ENCODE data around the gene SYK.

The SYK gene

GRCh38 chr9:90826326-90827020 lies 24.9 kb downstream of the SYK start:
- no peak overlapping the region for H2BK120ac ChIP-seq (ENCODE audit: insufficient read depth, low read length, poor library complexity)
- no peaks in the 10 kb centered on the region for H3K79me2 ChIP-seq (ENCODE audit: control insufficient read depth, insufficient read depth, low read length, poor library complexity)
- no peak overlapping the region for H2BK5ac ChIP-seq (ENCODE audit: low read depth, low read length, poor library complexity)
- H3K36me3 ChIP-seq (ENCODE audit: control insufficient read depth in 1 of 2, insufficient read depth in 2 of 2, low read length in 2 of 2), result no peaks in the 10 kb centered on the region
- no peak overlapping the region for H3K4me2 ChIP-seq (ENCODE audit: low read length)
- H3K27ac ChIP-seq (ENCODE audit: low read depth, low read length), result no peak overlapping the region
- H4K8ac ChIP-seq (ENCODE audit: low read depth, low read length), result no peak overlapping the region
- H4K91ac ChIP-seq (ENCODE audit: low read depth, low read length), result no peak overlapping the region
- H3K79me1 ChIP-seq (ENCODE audit: low read length), result no peaks in the 10 kb centered on the region
- H3K14ac ChIP-seq (ENCODE audit: low read length), result no peak overlapping the region
- H3K27me3 ChIP-seq (ENCODE audit: insufficient read depth, low read length), result no peaks in the 10 kb centered on the region
- no peaks in the 10 kb centered on the region for H3K4me1 ChIP-seq (ENCODE audit: control insufficient read depth in 1 of 2, insufficient read depth in 2 of 2, low read length in 2 of 2)
- no peak overlapping the region for H2AFZ ChIP-seq (ENCODE audit: insufficient read depth, low read length, poor library complexity)
- no peak overlapping the region for H4K12ac ChIP-seq (ENCODE audit: low read depth, low read length)
- peaks cover 4% of the 10 kb centered on the region for H3K9me3 ChIP-seq (ENCODE audit: insufficient read depth, low read depth, low read length)
- H3K4ac ChIP-seq (ENCODE audit: low read depth, low read length), result no peak overlapping the region
- no peak overlapping the region for H3K18ac ChIP-seq (ENCODE audit: low read length)
- H3K9ac ChIP-seq (ENCODE audit: low read length), result no peak overlapping the region
- H2AK5ac ChIP-seq (ENCODE audit: low read length), result no peak overlapping the region
- H2BK12ac ChIP-seq (ENCODE audit: low read length), result no peak overlapping the region
- no peak overlapping the region for H3K23ac ChIP-seq (ENCODE audit: low read length)
- no peak for DNase-seq
- no peak overlapping the region for H3K4me3 ChIP-seq (ENCODE audit: low read depth, low read length)
- no CpG with 5 or more reads among the region's 5 CpGs for WGBS (ENCODE audit: extremely low coverage, insufficient coverage, insufficient read length)

- no peak overlapping the region for H4K8ac ChIP-seq (ENCODE audit: low read depth, low read length)
- H2BK12ac ChIP-seq (ENCODE audit: low read length), result no peak overlapping the region
- H3K4ac ChIP-seq (ENCODE audit: low read depth, low read length), result no peak overlapping the region
- no peak overlapping the region for H2AK5ac ChIP-seq (ENCODE audit: low read length)
- peaks cover 4% of the 10 kb centered on the region for H3K9me3 ChIP-seq (ENCODE audit: insufficient read depth, low read depth, low read length)
- H3K79me2 ChIP-seq (ENCODE audit: control insufficient read depth, insufficient read depth, low read length, poor library complexity), result no peaks in the 10 kb centered on the region
- H3K4me2 ChIP-seq (ENCODE audit: low read length), result no peak overlapping the region
- no peak overlapping the region for H2AFZ ChIP-seq (ENCODE audit: insufficient read depth, low read length, poor library complexity)
- no peak overlapping the region for H4K91ac ChIP-seq (ENCODE audit: low read depth, low read length)
- H3K79me1 ChIP-seq (ENCODE audit: low read length), result no peaks in the 10 kb centered on the region
- H3K27me3 ChIP-seq (ENCODE audit: insufficient read depth, low read length), result no peaks in the 10 kb centered on the region
- H3K4me3 ChIP-seq (ENCODE audit: low read depth, low read length), result no peak overlapping the region
- H3K23ac ChIP-seq (ENCODE audit: low read length), result no peak overlapping the region
- H2BK120ac ChIP-seq (ENCODE audit: insufficient read depth, low read length, poor library complexity), result no peak overlapping the region
- no peak overlapping the region for H3K14ac ChIP-seq (ENCODE audit: low read length)
- H4K12ac ChIP-seq (ENCODE audit: low read depth, low read length), result no peak overlapping the region
- no peaks in the 10 kb centered on the region for H3K4me1 ChIP-seq (ENCODE audit: control insufficient read depth in 1 of 2, insufficient read depth in 2 of 2, low read length in 2 of 2)
- no peak overlapping the region for H3K18ac ChIP-seq (ENCODE audit: low read length)
- WGBS (ENCODE audit: extremely low coverage, insufficient coverage, insufficient read length), result no CpG with 5 or more reads among the region's 8 CpGs
- no peak overlapping the region for H3K27ac ChIP-seq (ENCODE audit: low read depth, low read length)
- H3K9ac ChIP-seq (ENCODE audit: low read length), result no peak overlapping the region
- H3K36me3 ChIP-seq (ENCODE audit: control insufficient read depth in 1 of 2, insufficient read depth in 2 of 2, low read length in 2 of 2), result no peaks in the 10 kb centered on the region
- no peak overlapping the region for H2BK5ac ChIP-seq (ENCODE audit: low read depth, low read length, poor library complexity)
- DNase-seq, result peak; percentile 6 to 27
These were observed 25.7 kb downstream of the SYK start for GRCh38 chr9:90827181-90827871.

GRCh38 chr9:90830051-90830450 lies 28.4 kb downstream of the SYK start:
- no peak overlapping the region for H3K18ac ChIP-seq (ENCODE audit: low read length)
- H2BK12ac ChIP-seq (ENCODE audit: low read length), result no peak overlapping the region
- no peaks in the 10 kb centered on the region for H3K79me2 ChIP-seq (ENCODE audit: control insufficient read depth, insufficient read depth, low read length, poor library complexity)
- DNase-seq, result no peak
- no peak overlapping the region for H2BK5ac ChIP-seq (ENCODE audit: low read depth, low read length, poor library complexity)
- H4K12ac ChIP-seq (ENCODE audit: low read depth, low read length), result no peak overlapping the region
- H3K4me3 ChIP-seq (ENCODE audit: low read depth, low read length), result peak overlapping the region; percentile 58
- H3K27me3 ChIP-seq (ENCODE audit: insufficient read depth, low read length), result no peaks in the 10 kb centered on the region
- H4K91ac ChIP-seq (ENCODE audit: low read depth, low read length), result no peak overlapping the region
- H2AFZ ChIP-seq (ENCODE audit: insufficient read depth, low read length, poor library complexity), result no peak overlapping the region
- no peak overlapping the region for H3K27ac ChIP-seq (ENCODE audit: low read depth, low read length)
- H3K23ac ChIP-seq (ENCODE audit: low read length), result no peak overlapping the region
- H3K14ac ChIP-seq (ENCODE audit: low read length), result no peak overlapping the region
- no peak overlapping the region for H2AK5ac ChIP-seq (ENCODE audit: low read length)
- no peak overlapping the region for H3K4ac ChIP-seq (ENCODE audit: low read depth, low read length)
- no peaks in the 10 kb centered on the region for H3K4me1 ChIP-seq (ENCODE audit: control insufficient read depth in 1 of 2, insufficient read depth in 2 of 2, low read length in 2 of 2)
- H3K9me3 ChIP-seq (ENCODE audit: insufficient read depth, low read depth, low read length), result peaks cover 2% of the 10 kb centered on the region
- no peaks in the 10 kb centered on the region for H3K36me3 ChIP-seq (ENCODE audit: control insufficient read depth in 1 of 2, insufficient read depth in 2 of 2, low read length in 2 of 2)
- H4K8ac ChIP-seq (ENCODE audit: low read depth, low read length), result no peak overlapping the region
- no CpG with 5 or more reads among the region's 5 CpGs for WGBS (ENCODE audit: extremely low coverage, insufficient coverage, insufficient read length)
- no peak overlapping the region for H3K4me2 ChIP-seq (ENCODE audit: low read length)
- H3K9ac ChIP-seq (ENCODE audit: low read length), result no peak overlapping the region
- no peaks in the 10 kb centered on the region for H3K79me1 ChIP-seq (ENCODE audit: low read length)
- H2BK120ac ChIP-seq (ENCODE audit: insufficient read depth, low read length, poor library complexity), result no peak overlapping the region

GRCh38 chr9:90830977-90831376 lies 29.4 kb downstream of the SYK start:
- Histone ChIP-seq H4K8ac (ENCODE audit: low read depth, low read length) (no peak overlapping the region), H3K9me3 (ENCODE audit: insufficient read depth, low read depth, low read length) (peaks cover 4% of the 10 kb centered on the region), H3K4me3 (ENCODE audit: low read depth, low read length) (no peak overlapping the region), H3K79me2 (ENCODE audit: control insufficient read depth, insufficient read depth, low read length, poor library complexity) (no peaks in the 10 kb centered on the region), H2AK5ac (ENCODE audit: low read length) (no peak overlapping the region), H4K12ac (ENCODE audit: low read depth, low read length) (no peak overlapping the region), H2BK120ac (ENCODE audit: insufficient read depth, low read length, poor library complexity) (no peak overlapping the region), H3K27ac (ENCODE audit: low read depth, low read length) (no peak overlapping the region), H3K4me2 (ENCODE audit: low read length) (no peak overlapping the region), H2BK12ac (ENCODE audit: low read length) (no peak overlapping the region), H3K14ac (ENCODE audit: low read length) (no peak overlapping the region), H3K36me3 (ENCODE audit: control insufficient read depth in 1 of 2, insufficient read depth in 2 of 2, low read length in 2 of 2) (no peaks in the 10 kb centered on the region), H3K18ac (ENCODE audit: low read length) (no peak overlapping the region), H2AFZ (ENCODE audit: insufficient read depth, low read length, poor library complexity) (no peak overlapping the region), H3K9ac (ENCODE audit: low read length) (no peak overlapping the region), H3K27me3 (ENCODE audit: insufficient read depth, low read length) (no peaks in the 10 kb centered on the region), H3K4ac (ENCODE audit: low read depth, low read length) (no peak overlapping the region), H4K91ac (ENCODE audit: low read depth, low read length) (no peak overlapping the region), H3K79me1 (ENCODE audit: low read length) (no peaks in the 10 kb centered on the region), H3K23ac (ENCODE audit: low read length) (no peak overlapping the region), H3K4me1 (ENCODE audit: control insufficient read depth in 1 of 2, insufficient read depth in 2 of 2, low read length in 2 of 2) (no peaks in the 10 kb centered on the region), H2BK5ac (ENCODE audit: low read depth, low read length, poor library complexity) (no peak overlapping the region)
- WGBS (ENCODE audit: extremely low coverage, insufficient coverage, insufficient read length), result no CpG with 5 or more reads among the region's 3 CpGs
- no peak for DNase-seq
